Retinal pigment epithelial cell (primary cell): ENCODE measurements around the gene MGAT5B.

Experiments
- DNase-seq: peaks from one replicate; pipeline ENCODE4 v3.0.0-alpha.2; 2010; ENCODE audit warnings: low read depth
- H3K4me3 ChIP-seq: 2 replicates; pipeline ENCODE4 v1.5.1; 2011; ENCODE audit warnings: mild to moderate bottlenecking, low read length, control low read depth, moderate library complexity
- CTCF ChIP-seq: conservative IDR thresholded peaks from 2 replicates; pipeline ENCODE4 v1.5.1; 2011; ENCODE audit warnings: low read depth, low read length, control low read depth, inconsistent platforms

MGAT5B gene

GRCh38 chr17:76879254-76879653, 11.1 kb downstream of the MGAT5B start:
- DNase-seq, result no peak
- TF ChIP-seq CTCF, result no peak
- no peak overlapping the region for H3K4me3 ChIP-seq

GRCh38 chr17:76879691-76880090, 11.5 kb downstream of the MGAT5B start:
- DNase-seq, result no peak
- no peak for TF ChIP-seq CTCF
- H3K4me3 ChIP-seq, result no peak overlapping the region

GRCh38 chr17:76880268-76880667, 12.1 kb downstream of the MGAT5B start:
- no peak for DNase-seq
- no peak overlapping the region for H3K4me3 ChIP-seq
- TF ChIP-seq CTCF, result no peak

- no peak for TF ChIP-seq CTCF
- no peak overlapping the region for H3K4me3 ChIP-seq
- DNase-seq, result no peak
Measured at GRCh38 chr17:76880971-76881370, 12.8 kb downstream of the MGAT5B start.

- no peak for DNase-seq
- no peak for TF ChIP-seq CTCF
- H3K4me3 ChIP-seq, result no peak overlapping the region
Measured at GRCh38 chr17:76881408-76881807, 13.2 kb downstream of the MGAT5B start.

GRCh38 chr17:76881966-76882365, 13.8 kb downstream of the MGAT5B start:
- no peak for DNase-seq
- no peak for TF ChIP-seq CTCF
- H3K4me3 ChIP-seq, result no peak overlapping the region

- no peak for TF ChIP-seq CTCF
- no peak overlapping the region for H3K4me3 ChIP-seq
- DNase-seq, result no peak
Measured at GRCh38 chr17:76883744-76884525, 15.7 kb downstream of the MGAT5B start.
